ENCODE data around the gene HOTAIR.

The HOTAIR gene

DNA sequence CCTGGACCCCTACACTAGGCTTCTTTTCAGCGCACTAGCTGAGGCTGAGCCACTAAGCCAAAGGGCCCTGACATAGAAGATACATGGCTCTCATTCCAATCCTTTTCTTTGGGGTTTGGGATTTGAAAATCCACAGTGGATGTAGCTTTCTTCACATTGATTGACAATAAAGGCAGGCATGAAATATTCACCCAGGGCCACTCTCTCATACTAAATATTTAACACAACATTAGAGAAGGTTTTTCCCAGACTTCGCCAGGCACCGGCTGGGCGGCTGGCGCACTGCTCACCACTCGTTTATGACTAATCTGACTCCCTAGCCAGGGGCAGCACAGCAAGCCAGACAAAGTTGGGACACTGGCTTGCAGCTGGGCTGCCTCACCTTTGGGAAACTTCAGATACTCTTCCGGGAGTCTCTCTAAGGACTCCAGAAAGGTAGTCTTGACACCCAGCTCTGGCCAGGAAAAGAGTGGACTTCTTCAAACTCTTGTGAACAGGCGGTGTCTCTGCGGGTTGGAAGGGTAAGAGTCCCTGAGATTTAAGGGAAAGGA lies 2.5 kb downstream of the HOTAIR start:
- no peak for DNase-seq

DNA sequence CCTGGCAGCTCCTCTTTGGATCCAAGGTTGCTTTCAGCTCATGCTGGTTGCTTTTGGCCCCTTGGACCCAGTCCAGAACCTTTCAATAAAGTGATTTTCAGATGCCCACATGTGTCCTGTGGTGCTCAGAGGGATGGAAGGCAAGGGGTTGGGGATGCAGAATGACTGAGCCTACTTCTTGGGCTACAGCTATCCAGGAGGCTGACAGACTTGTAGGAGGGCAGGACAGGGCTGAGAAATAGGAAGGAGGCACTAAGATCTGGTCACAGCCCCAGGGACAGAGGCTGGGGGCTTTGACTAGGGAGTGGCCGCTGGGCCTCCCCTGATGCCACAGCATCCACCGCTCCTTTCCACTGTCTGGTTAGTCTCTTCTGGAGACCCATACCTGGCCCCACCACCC lies 3.1 kb downstream of the HOTAIR start:
- no peak for DNase-seq

DNA sequence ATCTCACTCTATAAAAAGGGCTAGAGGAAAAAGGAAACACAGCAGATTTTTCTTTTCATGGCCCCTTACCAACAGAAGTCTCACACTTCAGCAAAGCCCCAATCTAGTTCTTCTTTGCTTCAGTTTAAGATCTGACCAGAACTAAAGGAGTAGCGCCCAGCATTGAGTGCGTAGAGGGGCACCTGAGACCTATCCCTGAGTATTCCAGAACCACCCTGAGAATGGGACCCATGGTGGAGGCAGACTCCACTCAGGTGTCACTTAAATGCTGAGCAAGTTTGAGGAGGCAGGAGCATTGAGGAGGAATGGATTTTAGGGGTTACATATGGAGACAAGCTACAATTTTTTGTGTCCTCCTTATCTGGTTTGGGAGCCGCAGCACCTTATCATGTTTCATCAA lies 3.6 kb downstream of the HOTAIR start:
- DNase-seq = no peak

- DNase-seq = no peak
These were observed 4.3 kb downstream of the HOTAIR start for GRCh38 chr12:53970451-53970850.

DNA sequence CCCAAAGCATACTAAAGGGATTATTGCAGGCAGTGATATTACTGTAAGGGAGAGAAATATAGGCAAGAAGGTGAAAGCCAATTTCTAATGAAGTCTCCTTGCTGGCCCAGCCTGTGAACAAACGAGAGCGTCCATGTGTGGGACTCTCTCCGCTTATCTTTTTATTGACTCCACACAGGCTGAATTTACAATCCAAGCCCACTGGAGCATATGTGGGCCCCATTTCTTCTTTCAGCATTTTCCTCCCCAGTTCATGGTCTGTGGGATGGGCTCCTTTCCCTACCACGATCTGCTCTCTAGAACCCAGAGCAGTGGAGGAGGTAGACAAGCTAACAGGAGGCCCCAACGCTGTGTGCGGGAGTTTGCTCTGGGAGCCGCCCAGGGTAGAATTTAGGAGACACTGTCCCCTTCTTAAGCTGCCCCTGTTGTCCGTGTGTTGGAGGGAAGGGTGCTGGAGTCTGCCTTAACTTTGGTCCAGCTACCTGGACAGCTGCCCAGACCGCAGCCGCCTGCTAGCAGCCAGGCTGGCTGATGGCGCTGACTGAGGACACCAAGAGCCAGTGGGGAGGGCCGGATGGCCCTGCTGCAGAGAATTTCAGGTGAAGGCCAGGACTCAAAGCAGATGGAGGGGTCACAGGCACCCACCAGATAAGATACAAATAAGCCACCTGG lies 5.0 kb downstream of the HOTAIR start:
- no peak for DNase-seq

- no peak for DNase-seq
These were observed 6.3 kb downstream of the HOTAIR start for GRCh38 chr12:53968214-53969127.

GRCh38 chr12:53967421-53967925 lies 7.3 kb downstream of the HOTAIR start:
- DNase-seq = no peak

DNA sequence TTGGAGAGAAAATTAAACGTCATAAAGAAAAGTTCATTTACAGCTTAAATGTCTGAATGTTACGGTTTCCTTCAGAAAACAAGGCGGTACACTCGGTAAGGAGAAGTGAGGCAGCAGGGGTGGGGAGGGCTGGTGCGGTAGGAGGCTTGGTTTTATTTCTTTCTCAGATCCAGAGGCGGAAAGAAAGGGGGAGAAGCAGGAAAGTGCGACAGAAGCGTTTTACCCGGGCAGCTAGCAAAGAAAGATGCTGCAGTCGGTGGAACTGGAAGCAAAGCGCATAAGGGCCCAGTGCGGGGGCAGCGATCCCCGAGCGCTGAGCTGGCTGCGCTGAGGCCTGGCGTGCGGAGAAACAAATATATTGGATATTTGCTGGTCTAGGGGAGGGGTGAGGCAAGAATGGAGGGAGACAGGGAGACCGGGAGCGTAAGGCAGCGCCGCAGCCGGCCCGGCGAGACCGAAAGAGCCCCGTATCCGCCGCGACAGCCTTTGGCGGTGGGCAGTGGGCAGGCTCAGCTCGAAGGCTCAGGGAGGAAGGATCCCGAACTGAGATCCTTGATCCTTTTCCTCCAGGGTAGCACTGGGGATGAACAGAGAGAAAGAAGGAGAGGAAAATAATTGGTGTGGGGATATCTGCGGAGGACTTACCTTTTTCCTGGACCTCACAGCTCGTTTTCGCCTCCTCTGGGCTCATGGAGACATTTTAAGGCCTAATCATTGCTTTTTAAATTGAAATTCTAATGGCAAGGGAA lies 8.2 kb downstream of the HOTAIR start:
- no peak for DNase-seq

DNA sequence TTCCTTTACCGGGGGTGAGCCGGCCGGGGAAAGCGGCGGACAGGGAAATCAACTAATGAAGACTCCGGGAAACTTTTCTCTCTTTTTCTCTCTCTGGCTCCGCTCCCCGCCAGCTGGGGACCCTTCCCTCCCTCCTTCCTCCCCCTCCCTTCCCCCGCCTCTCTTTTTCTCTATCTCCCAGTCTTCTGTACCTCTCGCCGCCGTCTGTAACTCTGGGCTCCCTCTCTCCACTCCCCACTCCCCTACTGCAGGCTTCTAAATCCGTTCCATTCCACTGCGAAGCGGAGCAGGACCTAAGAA lies 8.7 kb downstream of the HOTAIR start:
- no peak for DNase-seq

DNA sequence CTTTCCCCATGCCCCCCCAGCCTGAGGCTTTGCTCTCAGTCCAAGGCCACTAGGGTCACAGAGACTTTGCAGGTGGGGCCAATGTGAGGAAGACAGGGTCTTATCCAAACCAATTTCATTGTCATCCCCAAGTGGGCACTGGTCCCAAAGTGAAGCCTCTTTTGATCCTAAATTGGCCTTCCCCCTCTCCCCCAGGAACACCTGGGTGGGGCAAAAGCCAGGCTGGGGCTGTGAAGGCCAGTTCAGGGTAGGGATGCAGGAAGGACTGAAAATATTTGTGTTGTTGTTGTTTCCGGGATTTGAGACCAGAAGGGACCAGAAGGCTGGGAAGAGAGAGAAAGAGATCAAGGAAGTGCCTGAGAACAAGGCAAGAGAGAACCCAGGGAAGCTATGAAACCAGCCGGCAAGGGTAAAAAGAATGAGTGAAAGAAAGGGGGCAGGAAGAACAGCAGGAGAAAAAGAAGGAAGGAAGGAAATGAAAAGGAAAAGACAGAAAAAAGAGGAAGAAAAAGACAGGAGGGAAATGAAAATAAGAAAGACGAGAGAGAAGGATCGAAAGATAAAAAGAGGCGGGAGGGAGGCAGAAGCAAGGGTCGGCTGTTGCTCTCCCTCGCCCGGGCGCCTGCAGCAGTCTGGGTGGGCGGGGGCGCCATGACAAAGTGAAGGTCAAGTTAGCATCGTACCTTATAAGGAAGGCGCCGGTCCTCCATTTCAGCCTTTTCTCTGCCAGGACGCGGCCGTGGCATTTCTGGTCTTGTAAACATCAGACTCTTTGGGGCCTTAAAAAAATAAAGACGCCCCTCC lies 9.3 kb downstream of the HOTAIR start:
- DNase-seq = no peak

DNA sequence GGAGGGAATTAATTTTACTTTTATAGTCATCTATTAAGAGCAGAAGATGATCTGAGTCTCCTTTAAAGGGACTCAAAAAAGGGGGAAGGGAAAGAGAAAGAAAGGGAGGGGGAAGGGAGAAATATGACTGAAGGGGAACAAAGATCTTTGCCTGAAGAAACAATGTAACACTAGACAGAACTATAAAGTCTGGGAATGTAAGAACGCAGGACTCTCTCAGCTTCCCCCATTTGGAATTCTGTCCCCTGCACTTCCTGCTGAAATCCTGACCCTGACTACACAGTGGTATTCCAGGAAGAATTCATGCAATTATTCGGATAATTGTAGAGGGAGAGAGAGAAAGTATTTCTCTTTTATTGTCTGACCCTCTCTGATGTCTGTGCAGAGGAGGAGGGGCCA lies 10.4 kb downstream of the HOTAIR start:
- no peak for DNase-seq

DNA sequence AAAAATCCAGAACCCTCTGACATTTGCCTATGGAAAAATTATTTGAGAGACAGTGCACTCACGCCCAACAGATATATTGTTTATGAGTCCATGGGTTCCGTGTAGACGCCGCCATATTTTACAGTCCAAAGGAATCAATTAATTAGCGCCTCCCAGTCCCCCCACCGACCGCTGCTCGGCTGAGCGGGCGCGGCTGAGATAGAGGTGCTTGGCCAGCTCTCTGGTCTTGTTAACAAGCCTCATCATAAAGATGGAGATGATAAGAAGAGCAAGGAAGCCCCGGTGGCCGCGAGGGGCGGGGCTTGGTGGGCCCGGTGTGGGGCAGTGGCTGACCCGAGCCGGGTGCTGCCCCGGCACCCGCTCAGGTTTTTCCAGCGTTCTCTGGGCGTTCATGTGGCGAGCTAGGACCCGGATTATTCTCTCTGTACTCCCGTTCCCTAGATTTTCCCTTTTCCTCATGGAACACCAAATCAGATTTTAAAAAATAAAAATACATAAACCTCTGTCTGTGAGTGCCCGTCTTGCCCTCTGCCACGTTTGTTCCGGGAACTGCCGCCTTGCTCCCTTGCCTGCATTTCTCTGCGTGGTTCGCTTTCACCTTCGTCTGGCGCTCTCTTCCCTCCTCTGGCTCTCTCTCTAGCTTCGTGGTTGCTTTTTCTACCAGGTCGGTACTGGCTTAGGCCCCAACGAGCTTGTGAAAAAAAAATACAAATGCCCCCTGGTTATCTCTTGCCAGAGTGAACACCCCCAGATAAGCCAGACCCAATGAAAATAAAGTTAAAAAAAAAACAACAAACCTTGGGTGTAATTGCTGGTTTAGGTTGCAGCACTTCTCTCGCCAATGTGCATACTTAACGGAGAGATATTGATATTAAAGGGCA lies 11.1 kb downstream of the HOTAIR start:
- no peak for DNase-seq

GRCh38 chr12:53963005-53963404 lies 11.7 kb downstream of the HOTAIR start:
- DNase-seq = no peak

DNA sequence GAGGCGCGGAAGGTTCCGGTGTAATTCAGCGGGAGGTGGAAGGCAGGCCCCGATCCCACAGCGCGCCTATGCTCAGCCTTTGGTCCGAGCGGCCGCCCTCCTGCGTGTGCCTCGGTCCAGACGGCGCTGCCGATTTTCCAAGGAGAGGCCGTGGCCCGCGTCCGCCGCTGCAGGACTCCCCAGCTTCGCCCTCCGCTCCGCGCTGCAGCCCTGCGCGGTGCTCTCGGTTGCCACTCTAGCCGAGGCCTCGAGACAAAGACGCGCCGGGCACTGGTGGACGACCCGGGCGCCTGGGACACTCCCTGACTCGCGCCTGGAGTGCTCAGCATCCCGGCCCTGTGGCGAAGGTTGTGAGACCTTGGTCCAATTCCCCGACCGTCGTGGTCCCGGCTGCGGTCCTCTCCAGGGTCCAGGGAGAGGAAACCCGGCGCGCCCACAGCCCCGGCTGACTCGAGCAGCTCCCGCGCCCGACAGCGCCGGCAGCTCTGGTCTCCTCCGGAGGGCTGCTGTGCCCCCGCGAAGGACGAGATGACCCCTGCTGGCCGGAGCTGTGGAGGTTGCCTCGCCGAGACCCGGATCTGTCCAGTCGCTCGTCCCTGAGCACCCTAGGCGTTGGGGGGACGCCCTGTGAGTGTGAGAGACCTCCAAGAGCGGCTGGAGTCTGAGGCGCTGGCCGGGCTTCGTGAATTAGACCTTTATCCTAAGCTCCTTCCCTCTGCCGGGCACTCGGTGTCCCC lies 13.6 kb downstream of the HOTAIR start:
- no peak for DNase-seq

- no peak for DNase-seq
These were observed 14.3 kb downstream of the HOTAIR start for GRCh38 chr12:53960187-53961024.

GRCh38 chr12:53959314-53959713 lies 15.4 kb downstream of the HOTAIR start:
- no peak for DNase-seq

DNA sequence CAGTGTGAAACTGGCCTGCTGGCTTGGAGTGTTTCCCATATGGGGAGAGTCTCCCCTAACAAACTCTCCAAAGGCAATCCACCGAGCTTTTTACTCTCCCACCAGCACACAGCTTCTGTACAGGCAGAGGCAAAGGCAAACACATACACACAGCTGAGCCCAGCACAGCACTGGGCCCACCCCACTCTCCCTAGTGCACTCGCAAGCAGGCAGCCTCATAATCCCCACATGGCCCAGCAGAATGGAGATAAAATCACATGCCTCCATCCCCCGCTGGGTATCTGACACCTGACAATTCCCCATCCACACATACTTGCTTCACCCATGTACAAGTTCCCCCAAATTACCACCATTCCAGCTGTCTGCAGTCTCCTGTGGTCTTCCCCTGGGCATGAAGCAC lies 16.6 kb downstream of the HOTAIR start:
- no peak for DNase-seq

GRCh38 chr12:53956914-53957536 lies 17.7 kb downstream of the HOTAIR start:
- DNase-seq = no peak

DNA sequence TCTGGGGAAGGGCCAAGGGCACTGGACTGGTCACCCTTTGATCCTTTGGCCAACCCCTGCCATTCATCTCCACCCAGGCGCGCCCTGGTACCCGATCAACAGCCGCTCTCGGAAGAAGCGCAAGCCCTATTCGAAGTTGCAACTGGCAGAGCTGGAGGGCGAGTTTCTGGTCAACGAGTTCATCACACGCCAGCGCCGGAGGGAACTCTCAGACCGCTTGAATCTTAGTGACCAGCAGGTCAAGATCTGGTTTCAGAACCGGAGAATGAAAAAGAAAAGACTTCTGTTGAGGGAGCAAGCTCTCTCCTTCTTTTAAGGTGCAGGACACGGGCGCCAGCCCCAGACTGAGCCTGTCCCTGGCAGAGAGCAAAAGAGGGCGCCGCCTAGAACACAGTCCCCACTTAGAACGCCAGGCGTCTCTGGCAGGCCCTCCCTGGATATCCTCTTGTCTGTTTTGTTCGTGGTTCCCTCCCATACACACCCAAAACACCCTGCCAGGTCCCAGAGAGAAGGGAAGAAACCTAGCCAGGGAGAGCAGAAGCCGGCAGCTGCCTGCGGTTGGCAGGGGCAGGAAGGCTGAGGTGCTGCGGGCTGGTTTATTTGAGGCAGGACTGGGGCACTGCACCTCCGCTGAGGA lies 18.4 kb downstream of the HOTAIR start:
- no peak for DNase-seq
